ENCODE measurements around the gene IDUA. TPM values are rescaled to one million over a fixed set of nuclear protein-coding genes. Genes with fewer than 3 reads are reported as not detected.

Gene IDUA
- total and polyA plus RNA-seq, 7 experiments from 2014 or later, result 8.3 to 72.4 (median 62.9) TPM

DNA sequence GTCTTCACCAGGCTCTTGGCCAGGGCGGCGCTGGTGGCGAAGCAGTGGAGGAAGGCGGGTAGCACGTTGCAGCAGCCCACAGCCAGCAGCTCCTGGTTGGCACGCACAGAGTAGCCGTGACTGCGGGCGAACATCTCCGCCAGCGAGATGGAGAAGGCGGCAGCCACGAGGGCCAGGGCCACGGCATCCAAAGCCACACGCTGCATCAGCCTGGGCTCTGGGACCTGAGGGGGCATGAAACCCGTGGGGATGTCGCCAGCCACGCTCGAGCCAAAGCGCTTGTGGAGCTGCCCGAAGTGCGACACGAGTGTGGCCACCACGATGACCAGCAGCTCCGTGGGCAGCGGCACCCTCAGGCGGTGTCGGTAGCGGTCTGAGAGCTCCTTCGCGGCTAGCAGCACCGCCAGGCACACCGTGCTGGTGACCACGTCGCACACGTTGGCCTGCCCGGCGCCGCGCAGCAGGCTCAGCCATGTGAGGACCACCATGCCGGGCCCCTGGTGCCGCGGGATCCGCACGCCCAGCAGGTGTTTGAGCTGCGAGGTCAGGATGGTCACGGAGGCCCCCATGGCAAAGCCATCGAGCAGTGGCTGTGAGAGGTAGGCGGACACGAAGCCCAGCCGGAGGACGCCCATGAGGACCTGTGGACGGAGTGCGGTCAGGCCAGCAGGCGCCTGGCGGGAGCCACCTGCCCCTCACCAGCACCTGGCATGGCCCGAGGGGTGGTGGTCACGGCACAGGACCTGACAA is 3.1 kb downstream of the IDUA start:
- Mint-ChIP-seq H3K36me3 (no peaks in the 10 kb centered on the region), H3K9me3 (no peaks in the 10 kb centered on the region), H3K27me3 (no peaks in the 10 kb centered on the region), H3K27ac (no peak overlapping the region), H3K4me3 (no peak overlapping the region), H3K4me1 (peaks cover 6 to 20% (median 17%) of the 10 kb centered on the region in 7 donors)
- no peak for DNase-seq
- CTCF ChIA-PET, result no interaction called here
- H3K4me1 ChIP-seq (ENCODE audit: control insufficient read depth in 2 of 2, insufficient read depth in 2 of 2, low read length in 2 of 2), result peaks cover 13 to 19% of the 10 kb centered on the region in 2 donors
- H3K27ac ChIP-seq (ENCODE audit: low read depth, low read length), result no peak overlapping the region
- no peak for ATAC-seq
- H3K4me3 ChIP-seq (ENCODE audit: low read length), result no peak overlapping the region
- no peaks in the 10 kb centered on the region for H3K27me3 ChIP-seq (ENCODE audit: control insufficient read depth in 2 of 2, insufficient read depth in 2 of 2, low read length in 2 of 2)
- POLR2A ChIA-PET, result no interaction called here
- intact Hi-C loops (cut with micrococcal nuclease), result loop anchor here in 1 of 2 donors (5.0 to 10.0 kb wide), 2 partner anchors 257 to 745 kb away; partner anchors contain the start of gene CTBP1
- no peaks in the 10 kb centered on the region for H3K9me3 ChIP-seq (ENCODE audit: control insufficient read depth in 2 of 3, low read length in 3 of 3)
- peaks cover 0 to 34% (median 0%) of the 10 kb centered on the region in 3 experiments for H3K36me3 ChIP-seq (ENCODE audit: control insufficient read depth in 2 of 3, insufficient read depth in 3 of 3, low read length in 3 of 3)

DNA sequence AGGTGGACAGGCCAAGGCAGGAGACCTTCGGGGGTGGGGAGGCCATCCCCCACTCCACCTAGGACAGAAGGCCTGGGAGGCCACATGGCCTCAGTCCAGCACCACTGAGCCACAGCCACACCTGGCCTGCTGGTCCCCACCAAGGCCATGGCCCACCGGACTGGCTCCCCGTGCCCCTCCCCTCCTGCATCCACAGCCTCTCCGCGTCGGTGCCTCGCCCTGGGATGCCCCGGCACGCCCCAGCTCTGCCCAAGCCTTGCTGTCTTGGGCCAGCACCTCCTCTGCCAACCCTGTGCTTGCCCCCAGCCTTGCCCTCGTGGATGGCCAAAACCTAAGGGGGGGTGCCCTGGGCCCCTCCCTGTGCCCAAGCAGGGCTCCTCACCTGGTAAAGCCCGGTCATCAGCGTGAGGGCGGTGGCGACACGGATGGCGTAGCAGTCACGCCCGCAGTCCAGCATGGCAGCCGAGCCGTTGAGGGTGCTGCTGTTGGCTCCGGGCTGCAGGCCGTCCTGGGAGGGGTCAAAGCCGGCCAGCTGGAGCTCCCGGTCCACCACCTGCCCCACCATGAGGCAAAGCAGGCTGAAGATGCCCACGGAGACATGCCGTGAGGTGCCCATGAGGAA is 4.0 kb downstream of the IDUA start:
- Histone ChIP-seq H3K36me3 (ENCODE audit: control insufficient read depth in 2 of 3, insufficient read depth in 3 of 3, low read length in 3 of 3) (peaks cover 0 to 34% (median 0%) of the 10 kb centered on the region in 3 experiments), H3K4me3 (ENCODE audit: low read length) (no peak overlapping the region), H3K4me1 (ENCODE audit: control insufficient read depth in 2 of 2, insufficient read depth in 2 of 2, low read length in 2 of 2) (peaks cover 5 to 9% of the 10 kb centered on the region in 2 donors), H3K27ac (ENCODE audit: low read depth, low read length) (no peak overlapping the region), H3K27me3 (ENCODE audit: control insufficient read depth in 2 of 2, insufficient read depth in 2 of 2, low read length in 2 of 2) (no peaks in the 10 kb centered on the region), H3K9me3 (ENCODE audit: control insufficient read depth in 2 of 3, low read length in 3 of 3) (no peaks in the 10 kb centered on the region)
- Mint-ChIP-seq H3K27me3 (no peaks in the 10 kb centered on the region), H3K36me3 (no peaks in the 10 kb centered on the region), H3K4me3 (no peak overlapping the region), H3K4me1 (peaks cover 0 to 11% (median 8%) of the 10 kb centered on the region in 7 donors), H3K9me3 (no peaks in the 10 kb centered on the region), H3K27ac (no peak overlapping the region)
- ChIA-PET POLR2A (no interaction called here), CTCF (no interaction called here)
- intact Hi-C loops (cut with micrococcal nuclease), result no loop called here
- no peak for ATAC-seq
- DNase-seq, result no peak

DNA sequence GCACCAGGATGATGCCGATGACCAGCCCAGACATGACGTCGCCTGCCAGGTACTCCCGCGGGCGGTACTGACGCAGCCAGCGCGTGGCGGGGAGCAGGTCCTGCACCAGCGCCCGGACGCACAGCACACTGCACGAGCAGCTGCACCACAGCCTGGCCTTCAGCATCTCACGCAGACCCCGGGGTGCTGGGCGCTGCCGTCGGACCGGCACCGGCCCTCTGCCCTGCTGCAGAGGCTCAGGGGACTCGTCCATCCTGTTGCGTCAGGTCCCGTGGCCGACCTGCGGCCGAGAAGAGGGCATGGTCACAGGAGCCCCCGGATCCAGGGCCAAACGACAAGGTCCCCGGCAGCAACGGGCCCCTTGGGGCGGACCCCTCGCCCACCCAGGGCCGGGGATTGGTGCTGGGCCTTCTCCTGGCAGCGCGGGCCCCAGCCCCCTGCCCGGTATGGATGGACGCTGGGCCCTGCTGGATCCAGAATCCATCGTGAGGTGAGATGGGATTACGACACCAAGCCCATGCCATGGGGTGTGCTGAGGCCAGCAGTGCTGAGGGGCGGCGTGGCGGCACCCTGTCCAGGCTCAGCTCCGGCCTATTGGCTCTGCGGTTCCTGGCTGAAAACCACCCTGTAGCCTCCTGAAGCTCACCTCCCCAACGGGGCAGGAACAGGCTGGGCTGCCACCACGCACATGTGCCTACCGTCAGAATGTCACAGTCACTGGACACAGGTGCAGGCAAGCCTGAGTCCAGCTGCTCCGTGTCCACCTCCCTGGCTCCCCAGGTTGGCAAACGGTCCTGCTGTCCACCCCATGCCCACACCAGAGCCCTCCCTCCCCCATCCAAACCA is 4.8 kb downstream of the IDUA start:
- peaks cover 0 to 5% (median 0%) of the 10 kb centered on the region in 7 donors for H3K4me1 Mint-ChIP-seq
- Histone ChIP-seq H3K36me3 (ENCODE audit: control insufficient read depth in 2 of 3, insufficient read depth in 3 of 3, low read length in 3 of 3) (peaks cover 0 to 34% (median 0%) of the 10 kb centered on the region in 3 experiments), H3K4me1 (ENCODE audit: control insufficient read depth in 2 of 2, insufficient read depth in 2 of 2, low read length in 2 of 2) (peaks cover 0 to 4% of the 10 kb centered on the region in 2 donors), H3K27me3 (ENCODE audit: control insufficient read depth in 2 of 2, insufficient read depth in 2 of 2, low read length in 2 of 2) (no peaks in the 10 kb centered on the region), H3K4me3 (ENCODE audit: low read length) (no peak overlapping the region), H3K9me3 (ENCODE audit: control insufficient read depth in 2 of 3, low read length in 3 of 3) (no peaks in the 10 kb centered on the region), H3K27ac (ENCODE audit: low read depth, low read length) (no peak overlapping the region)
- no peak overlapping the region for H3K27ac Mint-ChIP-seq
- H3K27me3 Mint-ChIP-seq, result peaks cover 0 to 6% (median 0%) of the 10 kb centered on the region in 5 donors
- intact Hi-C loops (cut with micrococcal nuclease), result no loop called here
- H3K4me3 Mint-ChIP-seq, result no peak overlapping the region
- no peaks in the 10 kb centered on the region for H3K9me3 Mint-ChIP-seq
- no peak for DNase-seq
- no peak for ATAC-seq
- H3K36me3 Mint-ChIP-seq, result no peaks in the 10 kb centered on the region
- ChIA-PET CTCF (interaction anchor here (0.6 kb wide), 1 partner anchor 67 kb away, joined by 3 read pairs; no protein-coding TSS in a partner anchor), POLR2A (no interaction called here)

DNA sequence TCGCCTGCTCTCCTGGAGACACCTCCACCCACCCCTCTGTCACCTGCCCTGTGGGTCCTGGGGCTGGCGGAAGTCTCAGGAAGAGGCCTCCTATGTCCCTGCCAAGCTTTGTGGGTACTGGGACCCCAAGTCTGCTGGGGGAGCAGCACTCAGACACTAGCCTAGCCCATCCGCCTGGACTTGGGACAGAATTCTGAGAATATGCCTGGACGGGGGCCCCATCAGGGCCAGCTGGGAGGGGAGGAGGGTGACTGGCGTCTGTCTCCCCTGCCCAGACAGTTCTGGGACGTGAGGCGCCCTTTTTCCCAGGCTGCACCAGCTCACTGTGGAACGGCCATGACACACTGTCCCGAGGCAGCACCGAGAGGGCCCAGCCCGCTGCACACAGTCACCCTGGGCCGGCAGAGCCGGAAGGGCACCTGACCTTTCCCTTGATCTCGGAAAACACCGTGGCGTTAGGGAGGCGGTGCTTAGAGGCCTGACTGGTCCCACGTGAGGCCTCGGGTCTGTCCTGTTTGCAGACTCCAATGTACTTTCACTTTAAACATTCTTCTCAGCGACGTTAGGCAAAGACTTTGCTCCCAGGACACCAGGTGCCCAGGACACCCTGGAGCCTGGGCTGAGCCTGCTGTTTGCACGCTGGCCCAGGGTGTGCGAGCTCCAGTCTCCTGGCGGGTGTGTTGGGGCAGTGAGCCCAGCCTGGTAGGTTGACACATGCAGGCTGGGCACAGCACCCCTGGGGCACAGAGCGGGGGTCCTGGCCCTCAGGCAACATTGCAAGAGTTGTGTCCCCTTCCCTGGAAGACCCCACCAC is 5.7 kb downstream of the IDUA start:
- ATAC-seq, result no peak
- H3K9me3 Mint-ChIP-seq, result no peaks in the 10 kb centered on the region
- intact Hi-C loops (cut with micrococcal nuclease), result no loop called here
- Histone ChIP-seq H3K4me1 (ENCODE audit: control insufficient read depth in 2 of 2, insufficient read depth in 2 of 2, low read length in 2 of 2) (peaks cover under 1 to 2% of the 10 kb centered on the region in 2 donors), H3K9me3 (ENCODE audit: control insufficient read depth in 2 of 3, low read length in 3 of 3) (no peaks in the 10 kb centered on the region), H3K27ac (ENCODE audit: low read depth, low read length) (no peak overlapping the region), H3K36me3 (ENCODE audit: control insufficient read depth in 2 of 3, insufficient read depth in 3 of 3, low read length in 3 of 3) (peaks cover 0 to 34% (median 0%) of the 10 kb centered on the region in 3 experiments), H3K27me3 (ENCODE audit: control insufficient read depth in 2 of 2, insufficient read depth in 2 of 2, low read length in 2 of 2) (no peaks in the 10 kb centered on the region), H3K4me3 (ENCODE audit: low read length) (no peak overlapping the region)
- no peak for DNase-seq
- H3K36me3 Mint-ChIP-seq, result no peaks in the 10 kb centered on the region
- peaks cover 0 to 3% (median 0%) of the 10 kb centered on the region in 7 donors for H3K4me1 Mint-ChIP-seq
- no peak overlapping the region for H3K4me3 Mint-ChIP-seq
- ChIA-PET CTCF (interaction anchor here (0.6 kb wide), 1 partner anchor 68 kb away, joined by 3 read pairs; no protein-coding TSS in a partner anchor), POLR2A (no interaction called here)
- peaks cover 0 to 10% (median 0%) of the 10 kb centered on the region in 5 donors for H3K27me3 Mint-ChIP-seq
- H3K27ac Mint-ChIP-seq, result no peak overlapping the region

DNA sequence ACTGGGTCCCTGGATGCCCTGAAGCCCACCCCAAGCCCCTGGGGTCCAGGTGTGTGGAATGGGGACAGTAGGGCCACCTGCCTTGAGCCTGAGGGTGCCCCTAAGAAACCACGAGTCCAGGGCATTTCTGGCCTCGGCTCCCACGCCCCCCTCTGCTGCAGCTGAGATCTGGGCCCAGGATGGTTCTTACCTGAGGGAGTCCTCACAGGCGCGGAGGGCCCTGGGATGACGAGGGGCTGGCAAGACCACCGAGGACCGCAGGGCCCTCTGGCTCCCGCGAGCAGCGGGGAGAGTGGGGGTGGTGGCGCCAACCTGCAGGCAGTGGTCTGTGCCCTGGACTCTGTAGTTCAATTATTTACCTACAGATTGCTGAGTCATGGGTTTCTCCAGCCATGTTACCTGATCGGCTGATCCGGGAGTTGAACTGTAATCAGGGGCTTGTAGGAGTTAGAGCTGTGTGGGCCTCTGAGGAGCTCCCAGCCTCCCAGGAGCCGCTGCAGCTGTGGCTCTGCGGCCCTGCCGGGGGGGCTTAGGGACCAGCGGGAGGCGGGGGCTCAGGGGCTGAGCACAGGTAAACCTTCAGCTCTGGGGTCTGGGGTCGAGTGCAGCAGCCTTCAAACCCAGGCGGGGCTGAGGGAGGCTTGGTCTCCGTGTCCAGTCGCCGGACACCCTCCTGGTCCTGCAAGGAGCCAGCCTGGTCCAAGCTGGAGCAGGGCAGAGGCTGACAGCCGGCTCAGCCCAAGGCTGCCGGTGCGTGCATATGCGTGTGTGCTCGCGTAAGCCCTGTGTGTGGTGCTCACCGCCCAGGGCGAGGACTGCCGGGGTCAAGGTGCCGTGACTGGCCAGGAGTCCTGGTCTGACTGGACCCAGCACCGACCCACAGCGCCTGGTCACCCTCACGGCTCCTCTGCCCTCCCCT is 6.5 kb downstream of the IDUA start, which contains the start of gene SLC26A1:
TSS of gene SLC26A1 (minus strand) at position 294 of the 919 bp plus-strand sequence. CDS start 1,701 bp downstream, outside the sequence.
- H3K27me3 ChIP-seq (ENCODE audit: control insufficient read depth in 2 of 2, insufficient read depth in 2 of 2, low read length in 2 of 2), result peaks cover 3 to 6% of the 10 kb centered on the region in 2 donors
- Mint-ChIP-seq H3K27me3 (peaks cover 2 to 17% (median 7%) of the 10 kb centered on the region in 5 donors), H3K36me3 (no peaks in the 10 kb centered on the region), H3K9me3 (no peaks in the 10 kb centered on the region), H3K4me1 (peaks cover 0 to 9% (median 7%) of the 10 kb centered on the region in 7 donors), H3K27ac (peak within 1 kb of the TSS in 1 of 9 donors; percentile 76), H3K4me3 (no peak within 1 kb of the TSS)
- H3K4me1 ChIP-seq (ENCODE audit: control insufficient read depth in 2 of 2, insufficient read depth in 2 of 2, low read length in 2 of 2), result peaks cover 0 to 9% of the 10 kb centered on the region in 2 donors
- intact Hi-C loops (cut with micrococcal nuclease), result no loop called here
- ATAC-seq (no peak), DNase-seq (no peak)
- ChIA-PET POLR2A (no interaction called here), CTCF (no interaction called here)
- H3K27ac ChIP-seq (ENCODE audit: low read depth, low read length), result no peak within 1 kb of the TSS
- H3K36me3 ChIP-seq (ENCODE audit: control insufficient read depth in 2 of 3, insufficient read depth in 3 of 3, low read length in 3 of 3), result peaks cover 0 to 34% (median 0%) of the 10 kb centered on the region in 3 experiments
- no peak within 1 kb of the TSS for H3K4me3 ChIP-seq (ENCODE audit: low read length)
- H3K9me3 ChIP-seq (ENCODE audit: control insufficient read depth in 2 of 3, low read length in 3 of 3), result no peaks in the 10 kb centered on the region

All from naive thymus-derived CD4-positive, alpha-beta T cell (primary cell).